ENCODE data around the gene CARD6. TPM values are rescaled to one million over a fixed set of nuclear protein-coding genes. Genes with fewer than 3 reads are reported as not detected.

CARD6 gene
- total and polyA plus RNA-seq, 9 of the 15 experiments (the other 6 are each of a cell fraction or from before 2014, with no cell fraction given) = 3.5 to 8.3 (median 5.9) TPM

DNA sequence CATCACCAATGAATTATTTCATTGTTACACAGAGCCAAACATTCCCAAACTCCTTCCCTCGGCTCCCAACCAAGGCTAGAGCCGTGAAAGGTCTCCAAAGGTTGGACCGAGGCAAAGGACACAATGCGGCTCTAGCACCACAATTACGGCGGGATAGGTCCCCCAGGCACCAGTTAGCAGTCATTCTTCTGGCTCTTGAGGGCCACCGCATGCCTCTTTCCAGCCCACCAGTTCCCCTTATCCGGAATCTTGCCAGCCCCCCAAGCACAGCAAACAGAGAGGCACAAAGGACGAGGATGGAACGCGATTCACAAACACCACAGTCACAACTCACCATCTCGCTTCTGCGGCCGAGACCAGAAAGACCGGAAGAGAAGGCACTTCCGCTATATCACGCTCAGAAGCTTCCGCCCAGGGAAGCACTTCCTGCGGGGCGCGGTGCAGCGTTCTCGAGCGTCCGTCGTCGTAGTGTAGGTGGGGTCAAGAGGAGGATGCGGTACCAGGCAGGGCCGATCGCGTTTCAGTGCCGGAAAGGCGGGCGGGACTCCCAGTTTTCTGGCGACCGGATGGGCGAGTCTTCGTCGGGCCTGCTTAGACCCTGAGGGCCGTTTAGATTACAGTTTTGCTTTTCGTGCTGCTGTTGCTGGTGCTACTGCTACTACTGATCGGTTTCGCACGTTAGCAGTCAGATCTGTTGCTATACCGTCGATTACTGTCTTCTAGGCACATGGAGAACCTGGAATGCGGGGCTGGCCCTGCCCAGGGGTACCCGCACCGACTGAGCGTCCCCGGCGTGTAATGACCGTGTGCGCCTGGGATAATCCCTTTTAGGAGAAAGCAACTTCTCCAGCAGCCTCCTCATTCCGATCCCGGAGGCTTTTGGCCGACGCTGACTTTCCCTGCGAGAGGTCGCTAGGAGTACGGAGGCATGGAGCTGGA lies 6.0 kb upstream of the CARD6 start, which contains the start of gene RPL37 (continued):
- TF ChIP-seq ZNF280B (CRISPR knock-in tag; IDR thresholded peaks at IDR 0.05) (no peak), GTF2B (IDR thresholded peaks at IDR 0.05; ENCODE audit: extremely low read depth, insufficient read length) (peak; percentile 87), SMARCA5 (IDR thresholded peaks at IDR 0.05) (no peak), ZZZ3 (IDR thresholded peaks at IDR 0.05) (peak; percentile 99), PRPF4 (IDR thresholded peaks at IDR 0.05; ENCODE audit: insufficient read depth, low read depth, low read length, poor library complexity, severe bottlenecking) (peak; percentile 47), THAP7 (CRISPR knock-in tag; IDR thresholded peaks at IDR 0.05) (peak; percentile 87), TBL1XR1 (IDR thresholded peaks at IDR 0.05; ENCODE audit: low read length in 2 of 2) (peak; percentile 65 to 75; a peak in 3 of 4 replicates), ELF2 (CRISPR knock-in tag; IDR thresholded peaks at IDR 0.05) (peak; percentile 97), IRF9 (tag; IDR thresholded peaks at IDR 0.05) (no peak), SRSF1 (IDR thresholded peaks at IDR 0.05; ENCODE audit: low read depth, low read length) (no peak), HDAC6 (IDR thresholded peaks at IDR 0.05; ENCODE audit: low read depth, low read length) (no peak)
- TF ChIP-seq, protein P1, sequence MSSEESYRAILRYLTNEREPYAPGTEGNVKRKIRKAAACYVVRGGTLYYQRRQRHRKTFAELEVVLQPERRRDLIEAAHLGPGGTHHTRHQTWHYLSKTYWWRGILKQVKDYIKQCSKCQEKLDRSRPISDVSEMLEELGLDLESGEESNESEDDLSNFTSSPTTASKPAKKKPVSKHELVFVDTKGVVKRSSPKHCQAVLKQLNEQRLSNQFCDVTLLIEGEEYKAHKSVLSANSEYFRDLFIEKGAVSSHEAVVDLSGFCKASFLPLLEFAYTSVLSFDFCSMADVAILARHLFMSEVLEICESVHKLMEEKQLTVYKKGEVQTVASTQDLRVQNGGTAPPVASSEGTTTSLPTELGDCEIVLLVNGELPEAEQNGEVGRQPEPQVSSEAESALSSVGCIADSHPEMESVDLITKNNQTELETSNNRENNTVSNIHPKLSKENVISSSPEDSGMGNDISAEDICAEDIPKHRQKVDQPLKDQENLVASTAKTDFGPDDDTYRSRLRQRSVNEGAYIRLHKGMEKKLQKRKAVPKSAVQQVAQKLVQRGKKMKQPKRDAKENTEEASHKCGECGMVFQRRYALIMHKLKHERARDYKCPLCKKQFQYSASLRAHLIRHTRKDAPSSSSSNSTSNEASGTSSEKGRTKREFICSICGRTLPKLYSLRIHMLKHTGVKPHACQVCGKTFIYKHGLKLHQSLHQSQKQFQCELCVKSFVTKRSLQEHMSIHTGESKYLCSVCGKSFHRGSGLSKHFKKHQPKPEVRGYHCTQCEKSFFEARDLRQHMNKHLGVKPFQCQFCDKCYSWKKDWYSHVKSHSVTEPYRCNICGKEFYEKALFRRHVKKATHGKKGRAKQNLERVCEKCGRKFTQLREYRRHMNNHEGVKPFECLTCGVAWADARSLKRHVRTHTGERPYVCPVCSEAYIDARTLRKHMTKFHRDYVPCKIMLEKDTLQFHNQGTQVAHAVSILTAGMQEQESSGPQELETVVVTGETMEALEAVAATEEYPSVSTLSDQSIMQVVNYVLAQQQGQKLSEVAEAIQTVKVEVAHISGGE (CRISPR knock-in tag; IDR thresholded peaks at IDR 0.05) = peak; percentile 97 to 100 (median 99)
- TF ChIP-seq, protein P2, sequence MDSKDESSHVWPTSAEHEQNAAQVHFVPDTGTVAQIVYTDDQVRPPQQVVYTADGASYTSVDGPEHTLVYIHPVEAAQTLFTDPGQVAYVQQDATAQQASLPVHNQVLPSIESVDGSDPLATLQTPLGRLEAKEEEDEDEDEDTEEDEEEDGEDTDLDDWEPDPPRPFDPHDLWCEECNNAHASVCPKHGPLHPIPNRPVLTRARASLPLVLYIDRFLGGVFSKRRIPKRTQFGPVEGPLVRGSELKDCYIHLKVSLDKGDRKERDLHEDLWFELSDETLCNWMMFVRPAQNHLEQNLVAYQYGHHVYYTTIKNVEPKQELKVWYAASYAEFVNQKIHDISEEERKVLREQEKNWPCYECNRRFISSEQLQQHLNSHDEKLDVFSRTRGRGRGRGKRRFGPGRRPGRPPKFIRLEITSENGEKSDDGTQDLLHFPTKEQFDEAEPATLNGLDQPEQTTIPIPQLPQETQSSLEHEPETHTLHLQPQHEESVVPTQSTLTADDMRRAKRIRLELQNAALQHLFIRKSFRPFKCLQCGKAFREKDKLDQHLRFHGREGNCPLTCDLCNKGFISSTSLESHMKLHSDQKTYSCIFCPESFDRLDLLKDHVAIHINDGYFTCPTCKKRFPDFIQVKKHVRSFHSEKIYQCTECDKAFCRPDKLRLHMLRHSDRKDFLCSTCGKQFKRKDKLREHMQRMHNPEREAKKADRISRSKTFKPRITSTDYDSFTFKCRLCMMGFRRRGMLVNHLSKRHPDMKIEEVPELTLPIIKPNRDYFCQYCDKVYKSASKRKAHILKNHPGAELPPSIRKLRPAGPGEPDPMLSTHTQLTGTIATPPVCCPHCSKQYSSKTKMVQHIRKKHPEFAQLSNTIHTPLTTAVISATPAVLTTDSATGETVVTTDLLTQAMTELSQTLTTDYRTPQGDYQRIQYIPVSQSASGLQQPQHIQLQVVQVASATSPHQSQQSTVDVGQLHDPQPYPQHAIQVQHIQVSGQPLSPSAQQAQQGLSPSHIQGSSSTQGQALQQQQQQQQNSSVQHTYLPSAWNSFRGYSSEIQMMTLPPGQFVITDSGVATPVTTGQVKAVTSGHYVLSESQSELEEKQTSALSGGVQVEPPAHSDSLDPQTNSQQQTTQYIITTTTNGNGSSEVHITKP (IDR thresholded peaks at IDR 0.05; ENCODE audit: partially characterized antibody) = peak; percentile 72
